T-helper 1 cell treated with Interleukin-12 subunit alpha and Interleukin-12 subunit beta and Interleukin-4 antibody, amounts not matched to agents 30 μg/mL and 1 μg/mL, for 36 hours (primary cell): ENCODE data around the gene MICALL2.

Source experiments
- H3K27ac Mint-ChIP-seq: one replicate; pipeline ENCODE4 v1.8.0; 2021; ENCODE audit warnings: mild to moderate bottlenecking, mixed read lengths
- H3K27me3 Mint-ChIP-seq: one replicate; pipeline ENCODE4 v1.8.0; 2021; ENCODE audit warnings: low read depth, mixed read lengths
- H3K36me3 Mint-ChIP-seq: one replicate; pipeline ENCODE4 v1.8.0; 2021; ENCODE audit warnings: low read depth, mixed read lengths
- H3K4me1 Mint-ChIP-seq: one replicate; pipeline ENCODE4 v1.8.0; 2021; ENCODE audit warnings: low read depth, mixed read lengths
- H3K4me3 Mint-ChIP-seq: one replicate; pipeline ENCODE4 v1.8.0; 2021; ENCODE audit warnings: mild to moderate bottlenecking, moderate library complexity, mixed read lengths
- H3K9me3 Mint-ChIP-seq: one replicate; pipeline ENCODE4 v1.8.0; 2021; ENCODE audit warnings: mixed read lengths

Gene MICALL2

DNA sequence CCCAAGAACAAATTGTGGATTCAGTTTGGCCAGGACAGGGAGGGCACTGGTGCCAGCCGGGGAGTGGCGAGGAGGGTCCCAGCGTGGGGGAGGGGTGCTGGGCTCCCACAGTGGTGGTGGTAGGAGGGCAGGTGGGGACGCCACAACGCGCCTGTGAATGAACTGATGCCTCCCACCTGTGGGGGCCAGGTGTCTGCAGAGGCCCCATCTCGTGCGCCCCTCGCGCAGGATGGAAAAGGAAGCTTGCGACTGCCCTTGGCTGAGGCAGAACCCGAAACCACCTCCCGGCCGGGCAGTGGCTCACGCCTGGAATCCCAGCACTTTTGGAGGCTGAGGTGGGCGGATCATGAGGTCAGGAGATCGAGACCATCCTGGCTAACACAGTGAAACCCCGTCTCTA is 72.0 kb downstream of the MICALL2 start:
- Mint-ChIP-seq H3K9me3 (no peaks in the 10 kb centered on the region), H3K36me3 (no peaks in the 10 kb centered on the region), H3K4me3 (no peak overlapping the region), H3K27ac (no peak overlapping the region), H3K27me3 (no peaks in the 10 kb centered on the region), H3K4me1 (no peaks in the 10 kb centered on the region)

DNA sequence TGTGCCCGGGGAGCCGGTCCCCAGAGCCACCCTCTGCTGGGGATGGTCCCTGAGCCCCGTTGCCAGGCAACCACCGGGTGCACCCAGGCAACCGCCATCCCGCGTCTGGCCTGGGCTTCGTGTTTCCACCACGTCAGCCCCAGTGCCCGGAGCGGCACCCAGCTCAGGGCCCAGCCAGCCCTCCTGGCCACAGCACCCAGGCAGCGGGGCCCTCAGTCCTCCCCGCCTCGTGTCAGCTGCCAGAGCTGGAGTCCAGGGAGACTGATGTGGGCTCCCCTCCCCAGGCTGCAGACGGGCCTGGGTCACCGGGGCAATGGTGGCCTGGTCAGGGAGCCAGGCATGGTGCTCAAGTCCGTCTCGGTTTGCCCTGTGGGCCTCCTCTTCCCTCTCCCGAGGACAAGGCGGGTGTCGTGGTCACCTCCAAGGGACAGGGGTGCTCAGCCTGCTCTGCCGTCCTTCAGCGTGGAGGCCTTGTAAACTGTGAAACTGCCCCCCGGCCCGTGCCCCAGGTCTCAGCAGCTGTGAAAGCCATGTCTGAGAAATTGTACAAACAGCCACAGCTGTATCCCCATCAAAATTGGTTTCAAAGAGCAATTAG is 72.5 kb downstream of the MICALL2 start:
- H3K36me3 Mint-ChIP-seq, result no peaks in the 10 kb centered on the region
- no peaks in the 10 kb centered on the region for H3K9me3 Mint-ChIP-seq
- no peak overlapping the region for H3K4me3 Mint-ChIP-seq
- H3K4me1 Mint-ChIP-seq, result no peaks in the 10 kb centered on the region
- no peak overlapping the region for H3K27ac Mint-ChIP-seq
- H3K27me3 Mint-ChIP-seq, result no peaks in the 10 kb centered on the region

DNA sequence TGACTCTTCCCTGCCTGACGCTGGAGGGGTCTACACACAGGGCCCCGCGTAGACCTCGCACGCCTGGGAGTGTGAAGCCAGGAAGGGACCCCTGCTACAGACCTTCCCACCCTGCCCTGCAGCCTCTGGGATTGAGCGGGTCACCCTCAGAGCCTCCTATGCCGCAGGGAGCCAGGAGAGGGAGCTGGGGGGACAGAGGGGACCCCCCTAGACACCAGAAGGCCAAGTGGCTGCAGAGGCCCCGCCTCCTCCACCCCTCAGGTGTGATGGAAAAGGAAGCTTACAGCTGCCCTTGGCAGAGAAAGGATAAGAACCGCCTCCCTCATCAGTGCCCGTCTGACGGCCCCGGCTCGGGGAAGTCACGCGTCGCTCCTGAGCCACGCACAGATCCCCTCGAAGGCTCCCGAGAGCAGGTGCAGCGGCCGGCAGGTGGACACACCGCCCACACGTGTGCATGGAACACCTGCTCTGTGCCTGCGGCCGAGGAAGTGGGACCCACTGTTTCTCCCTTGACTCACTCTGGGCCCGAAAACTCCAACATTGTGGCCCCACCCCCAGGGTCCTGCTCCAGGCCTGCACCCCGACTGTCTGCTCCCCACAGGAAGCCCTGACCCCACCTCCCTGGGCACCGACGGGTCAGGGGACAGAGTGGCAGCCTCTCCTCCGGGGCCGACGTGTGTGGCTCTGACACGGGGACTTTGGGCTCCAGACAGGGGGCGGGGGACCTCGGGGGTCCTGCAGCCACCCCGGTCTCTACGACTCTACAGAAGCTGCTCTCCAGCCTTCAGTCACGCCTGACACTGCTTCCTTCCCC is 73.3 kb downstream of the MICALL2 start:
- Mint-ChIP-seq H3K27ac (no peak overlapping the region), H3K36me3 (no peaks in the 10 kb centered on the region), H3K4me1 (no peaks in the 10 kb centered on the region), H3K4me3 (no peak overlapping the region), H3K9me3 (no peaks in the 10 kb centered on the region), H3K27me3 (no peaks in the 10 kb centered on the region)

DNA sequence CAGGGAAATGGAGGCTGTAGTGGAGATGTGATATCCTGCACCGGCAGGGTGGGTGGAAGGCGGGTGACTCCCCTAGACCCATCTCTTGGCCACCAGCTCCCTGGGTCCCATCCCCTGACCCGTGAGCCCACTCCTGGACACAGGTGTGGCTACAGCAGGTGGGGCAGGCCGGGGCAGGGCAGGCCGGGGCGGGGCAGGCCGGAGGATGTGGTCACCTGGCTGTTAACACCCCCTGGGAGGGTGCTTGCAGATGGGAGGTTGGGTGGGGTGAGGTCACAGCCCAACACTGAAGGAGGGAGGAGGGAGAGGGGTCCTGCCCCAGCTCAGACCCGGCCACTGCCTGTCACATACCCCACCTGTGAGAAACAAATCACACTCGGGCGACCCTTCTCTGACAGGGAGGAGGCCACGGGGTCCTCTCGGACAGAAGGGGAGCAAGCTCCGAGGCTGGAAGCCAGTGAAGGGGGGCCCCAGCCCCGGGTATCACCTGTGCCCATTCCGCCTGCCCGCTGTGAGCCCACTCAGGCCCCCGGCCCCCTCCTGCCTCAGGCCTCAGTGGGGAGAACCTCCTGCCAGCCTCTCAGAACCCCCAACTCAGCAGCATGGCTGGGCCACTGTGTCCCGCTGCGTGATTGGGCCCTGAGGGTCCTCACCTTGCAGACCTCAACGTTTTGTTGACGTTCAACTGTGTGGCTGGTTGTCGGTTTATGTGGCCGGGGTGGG is 74.0 kb downstream of the MICALL2 start:
- no peaks in the 10 kb centered on the region for H3K36me3 Mint-ChIP-seq
- no peak overlapping the region for H3K4me3 Mint-ChIP-seq
- no peaks in the 10 kb centered on the region for H3K9me3 Mint-ChIP-seq
- H3K4me1 Mint-ChIP-seq, result no peaks in the 10 kb centered on the region
- H3K27me3 Mint-ChIP-seq, result no peaks in the 10 kb centered on the region
- H3K27ac Mint-ChIP-seq, result no peak overlapping the region
